ENCODE results near the gene TRIM52. TPM values are rescaled to one million over a fixed set of nuclear protein-coding genes. Genes with fewer than 3 reads are reported as not detected.

The TRIM52 gene
- 5.7 and 6.3 TPM in 2 replicates for total RNA-seq

GRCh38 chr5:181260720-181261319 lies at the start of gene TRIM52:
Gene TRIM52 (minus strand): TSS chr5:181261143. CDS start chr5:181260813, 330 bp downstream.

GRCh38 chr5:181243564-181244343 lies 17.2 kb downstream of the TRIM52 start, which contains the start of gene RACK1:
Gene RACK1 (minus strand): TSS chr5:181243906. CDS start chr5:181243800, 106 bp downstream.

DNA sequence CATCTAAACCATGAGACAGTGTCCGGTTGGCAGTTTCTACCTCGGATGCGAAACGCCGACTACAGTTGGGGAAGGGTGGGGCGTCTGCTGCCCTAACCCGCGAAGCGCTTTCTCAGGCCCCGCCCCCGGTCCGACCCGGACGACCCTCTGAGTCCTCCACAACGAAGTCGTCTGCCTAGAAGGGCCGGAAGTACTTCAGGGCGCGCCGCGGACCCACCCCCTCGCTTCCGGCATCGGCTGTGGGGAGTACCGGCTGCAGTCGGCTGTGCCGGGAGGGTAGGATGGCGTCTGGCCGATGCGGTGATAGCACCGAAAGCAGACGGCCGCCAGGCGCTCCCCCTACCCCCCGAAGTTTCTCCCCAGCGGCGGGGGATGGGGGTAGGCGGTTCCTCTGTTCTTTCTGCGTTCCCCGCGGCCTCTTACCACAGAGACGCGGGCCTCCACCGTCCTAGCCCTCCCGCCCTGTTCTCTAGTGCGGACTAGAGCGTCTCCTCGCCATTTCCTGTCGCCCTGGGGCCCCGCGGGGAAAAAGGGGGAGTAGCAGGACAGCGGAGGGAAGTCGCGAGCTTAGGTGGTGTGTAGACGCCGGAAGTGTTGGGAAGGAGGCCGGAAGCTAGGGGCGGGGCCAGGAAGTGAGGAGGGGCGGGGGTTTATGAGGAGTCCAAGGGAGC lies 37.8 kb downstream of the TRIM52 start, which contains the start of gene TRIM41:
TSS of gene TRIM41 (plus strand) at position 224 of the 671 bp plus-strand sequence. CDS start 719 bp downstream, outside the sequence.

Other genes starting within 250 kb of the TRIM52 start
- gene BTNL9, start 220.9 kb downstream of the TRIM52 start, total RNA-seq: not detected in 2 replicates
- gene OR2V1, start 130.0 kb downstream of the TRIM52 start, total RNA-seq: not detected in 2 replicates
- not detected in 2 replicates for gene OR2V2, start 113.6 kb downstream of the TRIM52 start, total RNA-seq
- gene TRIM7, start 55.9 kb downstream of the TRIM52 start, total RNA-seq: 10.5 and 14.0 TPM in 2 replicates
- gene TRIM41, start 37.9 kb downstream of the TRIM52 start, total RNA-seq: 19.9 and 22.7 TPM in 2 replicates
- gene RACK1, start 17.2 kb downstream of the TRIM52 start, total RNA-seq: 4,471 and 4,512 TPM in 2 replicates
- gene OR4F3, start 106.1 kb upstream of the TRIM52 start, total RNA-seq: 0.25 and 0.26 TPM in 2 replicates

Data from aortic smooth muscle cell (primary cell).